Liver (tissue), 3 donors: ENCODE data around the gene CWH43.

ENCODE experiments used
- FOXA1 ChIP-seq: IDR thresholded peaks from 2 replicates; pipeline ENCODE4 v1.6.1; 2016; ENCODE audit warnings: antibody characterized with exemption
- GABPA ChIP-seq, 2 donors: IDR thresholded peaks in 1 of 2; conservative IDR thresholded peaks in 1 of 2; 2 replicates each; pipeline ENCODE4 v1.6.1; 2016; ENCODE audit warnings: antibody characterized with exemption in 2 of 2, mild to moderate bottlenecking in 1 of 2, moderate library complexity in 1 of 2
- HNF4A ChIP-seq, 2 donors: conservative IDR thresholded peaks; 2 replicates each; pipeline ENCODE4 v1.6.1; 2016; ENCODE audit warnings: antibody characterized with exemption in 2 of 2, mild to moderate bottlenecking in 2 of 2
- JUND ChIP-seq, 2 donors: IDR thresholded peaks; 2 replicates each; pipeline ENCODE4 v1.6.1; 2016; ENCODE audit warnings: antibody characterized with exemption in 2 of 2
- RAD21 ChIP-seq, 2 donors: IDR thresholded peaks; 2 replicates each; pipeline ENCODE4 v1.6.1; 2016; ENCODE audit warnings: antibody characterized with exemption in 2 of 2, mild to moderate bottlenecking in 2 of 2
- RXRA ChIP-seq, 2 donors: IDR thresholded peaks; 2 replicates each; pipeline ENCODE4 v1.6.1; 2017 to 2018; ENCODE audit warnings: antibody characterized with exemption in 2 of 2, mild to moderate bottlenecking in 1 of 2
- SP1 ChIP-seq: IDR thresholded peaks from 2 replicates; pipeline ENCODE4 v1.6.1; 2018; ENCODE audit warnings: antibody characterized with exemption, mild to moderate bottlenecking
- TAF1 ChIP-seq: conservative IDR thresholded peaks from 2 replicates; pipeline ENCODE4 v1.6.1; 2016; ENCODE audit warnings: antibody characterized with exemption, mild to moderate bottlenecking
- YY1 ChIP-seq: IDR thresholded peaks from 2 replicates; pipeline ENCODE4 v1.6.1; 2016; ENCODE audit warnings: antibody characterized with exemption, mild to moderate bottlenecking
- TF ChIP-seq, protein P1 (sequence below): fragments of 150-350 bp; IDR thresholded peaks from 2 replicates; pipeline ENCODE4 v1.5.1; 2017; ENCODE audit warnings: improper control_type of control experiment, low read depth, low read length; ENCODE audit not compliant: missing input control
- TF ChIP-seq, protein P2 (sequence below): IDR thresholded peaks from 2 replicates; pipeline ENCODE4 v1.6.1; 2016; ENCODE audit warnings: antibody characterized with exemption, mild to moderate bottlenecking
- TF ChIP-seq, protein P3 (sequence below): IDR thresholded peaks from 2 replicates; pipeline ENCODE4 v1.6.1; 2016; ENCODE audit warnings: antibody characterized with exemption
- TF ChIP-seq, protein P4 (sequence below): IDR thresholded peaks from 2 replicates; pipeline ENCODE4 v1.6.1; 2016; ENCODE audit warnings: antibody characterized with exemption
- TF ChIP-seq, protein P5 (sequence below): IDR thresholded peaks from 2 replicates; pipeline ENCODE4 v1.6.1; 2016; ENCODE audit warnings: antibody characterized with exemption
- donor health status: healthy.
- donor health status: healthy.

DNA sequence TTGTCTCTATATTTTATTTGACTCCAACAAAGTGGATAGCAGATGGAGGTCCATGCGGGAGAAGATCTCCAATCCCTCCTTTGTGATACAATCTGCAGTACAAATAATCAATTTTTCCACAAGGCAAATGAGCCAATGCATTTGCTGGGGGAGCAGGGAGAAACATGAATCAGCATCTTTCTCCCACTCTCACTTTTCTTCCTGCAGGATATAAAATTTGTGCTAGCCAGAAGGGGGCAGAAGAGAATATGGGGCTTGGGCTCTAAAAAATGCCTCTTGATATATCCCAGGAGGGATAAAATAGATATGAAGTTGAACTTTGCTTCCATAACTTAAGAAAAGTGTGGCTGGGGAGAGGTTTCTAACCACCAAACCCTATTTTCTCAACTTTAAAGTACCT lies 38.3 kb upstream of the CWH43 start:
- no peak for TF ChIP-seq RAD21 (IDR thresholded peaks at IDR 0.05)
- TF ChIP-seq HNF4A (conservative IDR thresholded peaks at IDR 0.05) = no peak
- TF ChIP-seq, protein P1, sequence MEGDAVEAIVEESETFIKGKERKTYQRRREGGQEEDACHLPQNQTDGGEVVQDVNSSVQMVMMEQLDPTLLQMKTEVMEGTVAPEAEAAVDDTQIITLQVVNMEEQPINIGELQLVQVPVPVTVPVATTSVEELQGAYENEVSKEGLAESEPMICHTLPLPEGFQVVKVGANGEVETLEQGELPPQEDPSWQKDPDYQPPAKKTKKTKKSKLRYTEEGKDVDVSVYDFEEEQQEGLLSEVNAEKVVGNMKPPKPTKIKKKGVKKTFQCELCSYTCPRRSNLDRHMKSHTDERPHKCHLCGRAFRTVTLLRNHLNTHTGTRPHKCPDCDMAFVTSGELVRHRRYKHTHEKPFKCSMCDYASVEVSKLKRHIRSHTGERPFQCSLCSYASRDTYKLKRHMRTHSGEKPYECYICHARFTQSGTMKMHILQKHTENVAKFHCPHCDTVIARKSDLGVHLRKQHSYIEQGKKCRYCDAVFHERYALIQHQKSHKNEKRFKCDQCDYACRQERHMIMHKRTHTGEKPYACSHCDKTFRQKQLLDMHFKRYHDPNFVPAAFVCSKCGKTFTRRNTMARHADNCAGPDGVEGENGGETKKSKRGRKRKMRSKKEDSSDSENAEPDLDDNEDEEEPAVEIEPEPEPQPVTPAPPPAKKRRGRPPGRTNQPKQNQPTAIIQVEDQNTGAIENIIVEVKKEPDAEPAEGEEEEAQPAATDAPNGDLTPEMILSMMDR = no peak
- no peak for TF ChIP-seq JUND (IDR thresholded peaks at IDR 0.05)
- TF ChIP-seq, protein P2, sequence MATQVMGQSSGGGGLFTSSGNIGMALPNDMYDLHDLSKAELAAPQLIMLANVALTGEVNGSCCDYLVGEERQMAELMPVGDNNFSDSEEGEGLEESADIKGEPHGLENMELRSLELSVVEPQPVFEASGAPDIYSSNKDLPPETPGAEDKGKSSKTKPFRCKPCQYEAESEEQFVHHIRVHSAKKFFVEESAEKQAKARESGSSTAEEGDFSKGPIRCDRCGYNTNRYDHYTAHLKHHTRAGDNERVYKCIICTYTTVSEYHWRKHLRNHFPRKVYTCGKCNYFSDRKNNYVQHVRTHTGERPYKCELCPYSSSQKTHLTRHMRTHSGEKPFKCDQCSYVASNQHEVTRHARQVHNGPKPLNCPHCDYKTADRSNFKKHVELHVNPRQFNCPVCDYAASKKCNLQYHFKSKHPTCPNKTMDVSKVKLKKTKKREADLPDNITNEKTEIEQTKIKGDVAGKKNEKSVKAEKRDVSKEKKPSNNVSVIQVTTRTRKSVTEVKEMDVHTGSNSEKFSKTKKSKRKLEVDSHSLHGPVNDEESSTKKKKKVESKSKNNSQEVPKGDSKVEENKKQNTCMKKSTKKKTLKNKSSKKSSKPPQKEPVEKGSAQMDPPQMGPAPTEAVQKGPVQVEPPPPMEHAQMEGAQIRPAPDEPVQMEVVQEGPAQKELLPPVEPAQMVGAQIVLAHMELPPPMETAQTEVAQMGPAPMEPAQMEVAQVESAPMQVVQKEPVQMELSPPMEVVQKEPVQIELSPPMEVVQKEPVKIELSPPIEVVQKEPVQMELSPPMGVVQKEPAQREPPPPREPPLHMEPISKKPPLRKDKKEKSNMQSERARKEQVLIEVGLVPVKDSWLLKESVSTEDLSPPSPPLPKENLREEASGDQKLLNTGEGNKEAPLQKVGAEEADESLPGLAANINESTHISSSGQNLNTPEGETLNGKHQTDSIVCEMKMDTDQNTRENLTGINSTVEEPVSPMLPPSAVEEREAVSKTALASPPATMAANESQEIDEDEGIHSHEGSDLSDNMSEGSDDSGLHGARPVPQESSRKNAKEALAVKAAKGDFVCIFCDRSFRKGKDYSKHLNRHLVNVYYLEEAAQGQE = no peak
- no peak for TF ChIP-seq TAF1
- TF ChIP-seq, protein P3, sequence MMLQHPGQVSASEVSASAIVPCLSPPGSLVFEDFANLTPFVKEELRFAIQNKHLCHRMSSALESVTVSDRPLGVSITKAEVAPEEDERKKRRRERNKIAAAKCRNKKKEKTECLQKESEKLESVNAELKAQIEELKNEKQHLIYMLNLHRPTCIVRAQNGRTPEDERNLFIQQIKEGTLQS = no peak
- TF ChIP-seq YY1 = no peak
- TF ChIP-seq RXRA (IDR thresholded peaks at IDR 0.05) = no peak
- TF ChIP-seq SP1 = no peak
- TF ChIP-seq, protein P4, sequence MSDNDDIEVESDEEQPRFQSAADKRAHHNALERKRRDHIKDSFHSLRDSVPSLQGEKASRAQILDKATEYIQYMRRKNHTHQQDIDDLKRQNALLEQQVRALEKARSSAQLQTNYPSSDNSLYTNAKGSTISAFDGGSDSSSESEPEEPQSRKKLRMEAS = no peak
- TF ChIP-seq FOXA1 = no peak
- TF ChIP-seq GABPA (IDR thresholded peaks at IDR 0.05 in 1 of 2, conservative IDR thresholded peaks at IDR 0.05 in 1 of 2) = no peak
- TF ChIP-seq, protein P5, sequence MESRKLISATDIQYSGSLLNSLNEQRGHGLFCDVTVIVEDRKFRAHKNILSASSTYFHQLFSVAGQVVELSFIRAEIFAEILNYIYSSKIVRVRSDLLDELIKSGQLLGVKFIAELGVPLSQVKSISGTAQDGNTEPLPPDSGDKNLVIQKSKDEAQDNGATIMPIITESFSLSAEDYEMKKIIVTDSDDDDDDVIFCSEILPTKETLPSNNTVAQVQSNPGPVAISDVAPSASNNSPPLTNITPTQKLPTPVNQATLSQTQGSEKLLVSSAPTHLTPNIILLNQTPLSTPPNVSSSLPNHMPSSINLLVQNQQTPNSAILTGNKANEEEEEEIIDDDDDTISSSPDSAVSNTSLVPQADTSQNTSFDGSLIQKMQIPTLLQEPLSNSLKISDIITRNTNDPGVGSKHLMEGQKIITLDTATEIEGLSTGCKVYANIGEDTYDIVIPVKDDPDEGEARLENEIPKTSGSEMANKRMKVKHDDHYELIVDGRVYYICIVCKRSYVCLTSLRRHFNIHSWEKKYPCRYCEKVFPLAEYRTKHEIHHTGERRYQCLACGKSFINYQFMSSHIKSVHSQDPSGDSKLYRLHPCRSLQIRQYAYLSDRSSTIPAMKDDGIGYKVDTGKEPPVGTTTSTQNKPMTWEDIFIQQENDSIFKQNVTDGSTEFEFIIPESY = no peak
